IMR-90 (cell line): ENCODE results near the gene ADGRG7. TPM values are rescaled to one million over a fixed set of nuclear protein-coding genes. Genes with fewer than 3 reads are reported as not detected.

Source experiments
- ATAC-seq: fragments of 200-7000 bp; cut with Tn5 transposase; 2 replicates; pipeline ENCODE4 v1.9.1; 2020; ENCODE audit warnings: low read depth, mild to moderate bottlenecking, moderate library complexity
- BruUV-seq: library from RNA; stranded (reverse); fragments of 400-500 nt; replicated peaks from 2 replicates; lab custom pipeline; 2021; lab: Mats Ljungman, UMichigan
- CTCF ChIA-PET: fragments of 300-600 bp; formaldehyde crosslinking; extraction: SDS; loops from one replicate; lab custom pipeline; 2021; ENCODE audit warnings: antibody characterized with exemption; lab: Yijun Ruan, JAX
- POLR2A ChIA-PET: fragments of 300-600 bp; sonication (Branson Sonifier 250); formaldehyde crosslinking; loops from one replicate; lab custom pipeline; 2022; ENCODE audit warnings: antibody characterized with exemption; ENCODE audit not compliant: unreplicated experiment; lab: Charles Lee
- DNase-seq: peaks from one replicate; pipeline ENCODE4 v3.0.0; 2013
- H2AFZ ChIP-seq: replicated peaks from 2 replicates; pipeline ENCODE3; 2013; ENCODE audit warnings: low read length, mild to moderate bottlenecking; ENCODE audit not compliant: poor library complexity
- H2AK5ac ChIP-seq: 2 replicates; pipeline ENCODE4 v1.6.1; 2013; ENCODE audit warnings: low read depth, low read length, inconsistent platforms
- H2AK9ac ChIP-seq: replicated peaks from 2 replicates; pipeline ENCODE3; 2013; ENCODE audit warnings: mild to moderate bottlenecking, low read depth, low read length, moderate library complexity; ENCODE audit not compliant: poor library complexity
- H2BK120ac ChIP-seq: 2 replicates; pipeline ENCODE4 v1.6.1; 2013; ENCODE audit warnings: low read depth, low read length, inconsistent platforms
- H2BK15ac ChIP-seq: 3 replicates; pipeline ENCODE4 v1.6.1; 2013; ENCODE audit warnings: low read depth, low read length, inconsistent platforms
- H2BK20ac ChIP-seq: 2 replicates; pipeline ENCODE4 v1.6.1; 2013; ENCODE audit warnings: low read depth, mild to moderate bottlenecking, inconsistent platforms, low read length, moderate library complexity
- H2BK5ac ChIP-seq: 2 replicates; pipeline ENCODE4 v1.6.1; 2013; ENCODE audit warnings: mild to moderate bottlenecking, low read depth, low read length, inconsistent platforms; ENCODE audit not compliant: poor library complexity, severe bottlenecking
- H3K14ac ChIP-seq: replicated peaks from 2 replicates; pipeline ENCODE4 v1.6.1; 2013; ENCODE audit warnings: low read depth, low read length, inconsistent platforms
- H3K18ac ChIP-seq: 2 replicates; pipeline ENCODE4 v1.6.1; 2013; ENCODE audit warnings: low read depth, low read length, control low read depth
- H3K23ac ChIP-seq: 2 replicates; pipeline ENCODE4 v1.6.1; 2013; ENCODE audit warnings: low read depth, low read length, inconsistent platforms
- H3K27ac ChIP-seq: 2 replicates; pipeline ENCODE4 v1.5.1; 2013; ENCODE audit warnings: mild to moderate bottlenecking, control low read depth, low read length; ENCODE audit not compliant: insufficient read depth
- H3K27me3 ChIP-seq: 2 replicates; pipeline ENCODE4 v1.6.1; 2013; ENCODE audit warnings: low read length; ENCODE audit not compliant: control insufficient read depth, insufficient read depth
- H3K36me3 ChIP-seq: 2 replicates; pipeline ENCODE4 v1.6.1; 2013; ENCODE audit warnings: low read length, mixed read lengths; ENCODE audit not compliant: control insufficient read depth, insufficient read depth
- H3K4ac ChIP-seq: 2 replicates; pipeline ENCODE4 v1.6.1; 2013; ENCODE audit warnings: low read depth, low read length, inconsistent platforms
- H3K4me1 ChIP-seq: 2 replicates; pipeline ENCODE4 v1.6.1; 2013; ENCODE audit warnings: low read length, mixed read lengths; ENCODE audit not compliant: control insufficient read depth, insufficient read depth
- H3K4me2 ChIP-seq: 2 replicates; pipeline ENCODE4 v1.6.1; 2013; ENCODE audit warnings: low read depth, mild to moderate bottlenecking, control low read depth, low read length, moderate library complexity
- H3K4me3 ChIP-seq: 2 replicates; pipeline ENCODE4 v1.5.1; 2013; ENCODE audit warnings: low read depth, mild to moderate bottlenecking, control low read depth, low read length, moderate library complexity; ENCODE audit not compliant: insufficient read depth
- H3K56ac ChIP-seq: 2 replicates; pipeline ENCODE4 v1.6.1; 2013; ENCODE audit warnings: low read length, inconsistent platforms; ENCODE audit not compliant: insufficient read depth; ENCODE audit errors: extremely low read depth
- H3K79me1 ChIP-seq, 2 experiments: 2 replicates each; pipeline ENCODE4 v1.6.1; 2013; ENCODE audit warnings: low read length in 2 of 2, inconsistent platforms in 1 of 2, low read depth in 1 of 2
- H3K9ac ChIP-seq: 2 replicates; pipeline ENCODE4 v1.6.1; 2013; ENCODE audit warnings: low read depth, low read length, control low read depth
- H3K9me1 ChIP-seq: 2 replicates; pipeline ENCODE4 v1.6.1; 2013; ENCODE audit warnings: low read length, inconsistent platforms; ENCODE audit not compliant: insufficient read depth
- H3K9me3 ChIP-seq: 2 replicates; pipeline ENCODE4 v1.6.1; 2013; ENCODE audit warnings: low read length; ENCODE audit not compliant: control insufficient read depth, insufficient read depth
- H4K20me1 ChIP-seq: 2 replicates; pipeline ENCODE4 v1.6.1; 2013; ENCODE audit warnings: low read length, inconsistent platforms; ENCODE audit not compliant: insufficient read depth
- H4K5ac ChIP-seq: 2 replicates; pipeline ENCODE4 v1.6.1; 2013; ENCODE audit warnings: mild to moderate bottlenecking, low read depth, low read length, control low read depth
- H4K8ac ChIP-seq, 2 experiments: 2 replicates each; pipeline ENCODE4 v1.6.1; 2013; ENCODE audit warnings: low read depth in 2 of 2, low read length in 2 of 2, control low read depth in 1 of 2, inconsistent platforms in 1 of 2
- H4K91ac ChIP-seq: 2 replicates; pipeline ENCODE4 v1.6.1; 2013; ENCODE audit warnings: low read depth, low read length, inconsistent platforms; ENCODE audit not compliant: insufficient read depth
- MAFK ChIP-seq: IDR thresholded peaks from 2 replicates; pipeline ENCODE4 v1.6.1; 2012; ENCODE audit warnings: low read depth, low read length, improper control_type of control experiment
- MAZ ChIP-seq: IDR thresholded peaks from 2 replicates; pipeline ENCODE4 v1.6.1; 2012; ENCODE audit warnings: low read depth, mild to moderate bottlenecking, low read length, improper control_type of control experiment, moderate library complexity, borderline replicate concordance
- WGBS, 2 experiments: methylation state at CpG; one replicate each; pipeline versions ENCODE4 v1.1.5 to v1.1.7; 2013; ENCODE audit warnings: missing lambda C conversion rate in 2 of 2; ENCODE audit not compliant: insufficient read length in 1 of 2; ENCODE audit errors: extremely low coverage in 2 of 2; 5-methylcytosine and 5-hydroxymethylcytosine counted together
- dilution Hi-C: fragments of 300-500 bp; cut with HindIII; formaldehyde crosslinking; loops from one replicate; pipeline ENCODE4 v1.14.3; 2018; ENCODE audit warnings: low sequenced_read_pairs; ENCODE audit not compliant: unreplicated experiment
- in situ Hi-C: fragments of 300-500 bp; cut with MboI; formaldehyde crosslinking; loops from 3 replicates; pipeline ENCODE4 v1.14.3; 2019; ENCODE audit warnings: low sequenced_read_pairs, inconsistent platforms, mixed read lengths
- intact Hi-C: fragments of 100-400 bp; cut with micrococcal nuclease; formaldehyde crosslinking; loops from 2 replicates; pipeline ENCODE4 v1.10.0; 2022
- polyA plus RNA-seq, 3 experiments: library from polyadenylated mRNA; depleted of rRNA; stranded (reverse); fragments of >200 nt; gene quantifications; 2 replicates each; pipeline ENCODE4 v1.2.3, GENCODE V29; 2012; ENCODE audit warnings: low replicate concordance in 1 of 3
- total RNA-seq: library from RNA; depleted of rRNA; stranded (reverse); fragments of >200 nt; gene quantifications from 2 replicates; pipeline ENCODE4 v1.2.3, GENCODE V29; 2012

ADGRG7 gene
- total and polyA plus RNA-seq, 2 of the 4 experiments (the other 2 are of a cell fraction): not detected

GRCh38 chr3:100732435-100732834 lies 123.0 kb downstream of the ADGRG7 start:
- Histone ChIP-seq H3K4ac (no peak overlapping the region), H4K5ac (no peak overlapping the region), H3K79me1 (peaks cover 12 to 39% of the 10 kb centered on the region in 2 experiments), H4K8ac (no peak overlapping the region), H3K18ac (no peak overlapping the region), H4K20me1 (peaks cover 38% of the 10 kb centered on the region), H3K4me2 (no peak overlapping the region), H3K9me1 (peaks cover 3% of the 10 kb centered on the region; the same call in 1 of the 2 replicates), H2BK120ac (no peak overlapping the region), H3K4me3 (no peak overlapping the region), H2BK20ac (no peak overlapping the region), H2BK15ac (no peak overlapping the region), H2AFZ (no peak overlapping the region), H3K36me3 (peaks cover 20% of the 10 kb centered on the region), H3K27me3 (no peaks in the 10 kb centered on the region), H2BK5ac (no peak overlapping the region), H3K9ac (no peak overlapping the region), H2AK9ac (no peak overlapping the region), H3K4me1 (peaks cover 4% of the 10 kb centered on the region; the same call in 1 of the 2 replicates), H3K9me3 (no peaks in the 10 kb centered on the region), H3K56ac (no peak overlapping the region), H4K91ac (no peak overlapping the region), H2AK5ac (no peak overlapping the region), H3K23ac (no peak overlapping the region), H3K27ac (no peak overlapping the region), H3K14ac (no peak overlapping the region)
- ChIA-PET CTCF (no interaction called here), POLR2A (no interaction called here)
- ATAC-seq (no peak), DNase-seq (no peak)
- dilution Hi-C loops: no loop called here
- intact Hi-C loops: loop anchor here (10.0 kb wide), 1 partner anchor 268 kb away; no protein-coding TSS in a partner anchor
- no peak for TF ChIP-seq MAZ
- TF ChIP-seq MAFK: peak; percentile 67
- WGBS, 2 experiments: no CpG with 5 or more reads among the region's 3 CpGs
- in situ Hi-C loops: loop anchor here (10.0 to 25.0 kb wide), 2 partner anchors 472 to 895 kb away; no protein-coding TSS in a partner anchor
- BruUV-seq: no TSS peak
